K562 (cell line): ENCODE results near the gene WNT16. TPM values are rescaled to one million over a fixed set of nuclear protein-coding genes. Genes with fewer than 3 reads are reported as not detected.

Experiments used
- polyA plus RNA-seq, 8 experiments: library from polyadenylated mRNA; depleted of rRNA in 4 of 8; stranded (reverse) in 5 of 8; unstranded in 3 of 8; fragments of >200 nt; fragmentation: Nextera tagmentation in 2 of 8; fragmentation: Illumina TruSeq in 1 of 8; extraction: Ambion mirVana in 2 of 8; extraction: Trizol in 1 of 8; gene quantifications; 2 replicates each; pipeline versions ENCODE4 v1.2.1 to v1.2.3, GENCODE V29; 2011 to 2014; ENCODE audit warnings: inconsistent platforms in 1 of 8, missing spikeins in 1 of 8
- total RNA-seq, 7 experiments: library from RNA; depleted of rRNA in 6 of 7; stranded (reverse); fragments of >200 nt in 6 of 7; fragmentation: Illumina TruSeq in 2 of 7; extraction: Trizol in 2 of 7; gene quantifications; 2 replicates each; pipeline versions ENCODE4 v1.2.1 to v1.2.3, GENCODE V29; 2011 to 2021; ENCODE audit warnings: low replicate concordance in 1 of 7
- TF ChIP-seq, protein P1 (sequence below), 2 experiments: IDR thresholded peaks in 1 of 2; conservative IDR thresholded peaks in 1 of 2; 2 replicates each; pipeline ENCODE4 v1.6.1; 2016; ENCODE audit warnings: low read depth in 2 of 2, mild to moderate bottlenecking in 1 of 2, missing compliant biosample characterization in 1 of 2, missing genetic modification characterization in 1 of 2, moderate library complexity in 1 of 2
- TF ChIP-seq, protein P2 (sequence below), 2 experiments: fragments of 450-650 bp; formaldehyde crosslinking in 1 of 2; IDR thresholded peaks; 2 replicates each; pipeline versions ENCODE4 v1.4.0 to v1.6.1; 2014 to 2020; ENCODE audit warnings: mild to moderate bottlenecking in 2 of 2, borderline replicate concordance in 1 of 2, low read depth in 1 of 2

WNT16 gene
- total and polyA plus RNA-seq, 9 of the 15 experiments (the other 6 are each of a cell fraction or from before 2014, with no cell fraction given), result 0.06 to 0.07 TPM; not detected in 7

DNA sequence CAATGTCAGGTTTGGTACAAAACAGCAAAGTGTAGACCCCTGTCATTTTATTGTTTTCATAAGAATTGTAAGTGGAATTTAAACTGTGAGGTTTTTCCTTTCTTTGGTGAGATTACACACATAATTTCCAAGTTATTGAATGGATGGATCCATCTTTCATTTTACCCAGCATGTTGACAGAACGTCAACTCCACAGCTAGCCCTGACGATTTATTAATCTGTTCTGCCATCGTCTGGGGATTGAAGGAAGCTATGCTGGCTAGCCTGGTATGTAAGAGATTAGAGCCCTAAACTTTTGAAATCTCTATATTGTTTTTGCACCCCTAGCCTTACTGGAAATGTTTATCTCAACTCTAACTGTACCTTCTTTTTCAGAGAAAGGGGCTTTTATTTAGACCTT, 8.6 kb downstream of the WNT16 start (continued):
- TF ChIP-seq, protein P1, sequence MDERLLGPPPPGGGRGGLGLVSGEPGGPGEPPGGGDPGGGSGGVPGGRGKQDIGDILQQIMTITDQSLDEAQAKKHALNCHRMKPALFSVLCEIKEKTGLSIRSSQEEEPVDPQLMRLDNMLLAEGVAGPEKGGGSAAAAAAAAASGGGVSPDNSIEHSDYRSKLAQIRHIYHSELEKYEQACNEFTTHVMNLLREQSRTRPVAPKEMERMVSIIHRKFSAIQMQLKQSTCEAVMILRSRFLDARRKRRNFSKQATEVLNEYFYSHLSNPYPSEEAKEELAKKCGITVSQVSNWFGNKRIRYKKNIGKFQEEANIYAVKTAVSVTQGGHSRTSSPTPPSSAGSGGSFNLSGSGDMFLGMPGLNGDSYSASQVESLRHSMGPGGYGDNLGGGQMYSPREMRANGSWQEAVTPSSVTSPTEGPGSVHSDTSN (CRISPR knock-in tag; IDR thresholded peaks at IDR 0.05; ENCODE audit: low read depth), result no peak
- TF ChIP-seq, protein P1 (tag; conservative IDR thresholded peaks at IDR 0.05; ENCODE audit: low read depth), result peak; percentile 67; the same call in 1 of the 2 replicates
- TF ChIP-seq, protein P2, sequence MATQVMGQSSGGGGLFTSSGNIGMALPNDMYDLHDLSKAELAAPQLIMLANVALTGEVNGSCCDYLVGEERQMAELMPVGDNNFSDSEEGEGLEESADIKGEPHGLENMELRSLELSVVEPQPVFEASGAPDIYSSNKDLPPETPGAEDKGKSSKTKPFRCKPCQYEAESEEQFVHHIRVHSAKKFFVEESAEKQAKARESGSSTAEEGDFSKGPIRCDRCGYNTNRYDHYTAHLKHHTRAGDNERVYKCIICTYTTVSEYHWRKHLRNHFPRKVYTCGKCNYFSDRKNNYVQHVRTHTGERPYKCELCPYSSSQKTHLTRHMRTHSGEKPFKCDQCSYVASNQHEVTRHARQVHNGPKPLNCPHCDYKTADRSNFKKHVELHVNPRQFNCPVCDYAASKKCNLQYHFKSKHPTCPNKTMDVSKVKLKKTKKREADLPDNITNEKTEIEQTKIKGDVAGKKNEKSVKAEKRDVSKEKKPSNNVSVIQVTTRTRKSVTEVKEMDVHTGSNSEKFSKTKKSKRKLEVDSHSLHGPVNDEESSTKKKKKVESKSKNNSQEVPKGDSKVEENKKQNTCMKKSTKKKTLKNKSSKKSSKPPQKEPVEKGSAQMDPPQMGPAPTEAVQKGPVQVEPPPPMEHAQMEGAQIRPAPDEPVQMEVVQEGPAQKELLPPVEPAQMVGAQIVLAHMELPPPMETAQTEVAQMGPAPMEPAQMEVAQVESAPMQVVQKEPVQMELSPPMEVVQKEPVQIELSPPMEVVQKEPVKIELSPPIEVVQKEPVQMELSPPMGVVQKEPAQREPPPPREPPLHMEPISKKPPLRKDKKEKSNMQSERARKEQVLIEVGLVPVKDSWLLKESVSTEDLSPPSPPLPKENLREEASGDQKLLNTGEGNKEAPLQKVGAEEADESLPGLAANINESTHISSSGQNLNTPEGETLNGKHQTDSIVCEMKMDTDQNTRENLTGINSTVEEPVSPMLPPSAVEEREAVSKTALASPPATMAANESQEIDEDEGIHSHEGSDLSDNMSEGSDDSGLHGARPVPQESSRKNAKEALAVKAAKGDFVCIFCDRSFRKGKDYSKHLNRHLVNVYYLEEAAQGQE (IDR thresholded peaks at IDR 0.05; ENCODE audit: borderline replicate concordance), result peak; percentile 63; the same call in 1 of the 2 replicates
- TF ChIP-seq, protein P2 (CRISPR knock-in tag; IDR thresholded peaks at IDR 0.05; ENCODE audit: low read depth), result no peak
